Endothelial cell of umbilical vein (primary cell): Measurements from ENCODE around the gene SUDS3.

ENCODE experiments used
- CTCF ChIP-seq, 2 donors: IDR thresholded peaks; 1 replicate in 1 of 2; 2 replicates in 1 of 2; pipeline ENCODE4 v1.5.1; 2011; ENCODE audit warnings: low read length in 2 of 2, mild to moderate bottlenecking in 2 of 2, moderate library complexity in 2 of 2, control low read depth in 1 of 2, inconsistent platforms in 1 of 2, low read depth in 1 of 2; ENCODE audit not compliant: insufficient read depth in 1 of 2; ENCODE audit errors: extremely low read depth in 1 of 2
- EZH2 ChIP-seq: IDR thresholded peaks from 2 replicates; pipeline ENCODE4 v1.6.1; 2012; ENCODE audit warnings: borderline replicate concordance, low read depth, mild to moderate bottlenecking, moderate library complexity, low read length, inconsistent platforms; ENCODE audit not compliant: severe bottlenecking
- GATA2 ChIP-seq: IDR thresholded peaks from 2 replicates; pipeline ENCODE4 v1.7.0; 2011; ENCODE audit warnings: low read depth, mild to moderate bottlenecking, moderate library complexity, mixed read lengths, low read length; ENCODE audit not compliant: insufficient read length, insufficient read depth
- JUN ChIP-seq: IDR thresholded peaks from 2 replicates; pipeline ENCODE4 v1.6.1; 2011; ENCODE audit warnings: borderline replicate concordance, low read depth; ENCODE audit not compliant: insufficient read length, insufficient read depth
- MAX ChIP-seq: IDR thresholded peaks from 2 replicates; pipeline ENCODE4 v1.6.1; 2011; ENCODE audit not compliant: insufficient read depth, insufficient read length
- POLR2A ChIP-seq: IDR thresholded peaks from 2 replicates; pipeline ENCODE4 v1.6.1; 2012; ENCODE audit warnings: low read depth, mild to moderate bottlenecking, control low read depth, low read length

GRCh38 chr12:118328486-118329330 is 47.6 kb upstream of the SUDS3 start:
- TF ChIP-seq POLR2A (no peak), CTCF (IDR thresholded peaks at IDR 0.05; ENCODE audit: extremely low read depth in 1 of 2, insufficient read depth in 1 of 2, low read depth in 1 of 2, low read length in 2 of 2) (no peak), GATA2 (no peak), JUN (no peak), EZH2 (no peak), MAX (no peak)
